H1 (cell line): ENCODE data around the gene RRP12. TPM values are rescaled to one million over a fixed set of nuclear protein-coding genes. Genes with fewer than 3 reads are reported as not detected.

Experiments used
- CTCF ChIA-PET: fragments of 300-600 bp; sonication (Branson Sonifier 250); formaldehyde crosslinking; loops from one replicate; lab custom pipeline; 2021; ENCODE audit not compliant: partially characterized antibody; lab: Charles Lee
- POLR2A ChIA-PET: fragments of 300-600 bp; sonication (Branson Sonifier 250); formaldehyde crosslinking; loops from one replicate; lab custom pipeline; 2021; ENCODE audit warnings: inconsistent platforms; ENCODE audit not compliant: partially characterized antibody; lab: Charles Lee
- DNase-seq, 2 experiments: peaks; one replicate each; pipeline versions ENCODE4 v3.0.0 to v3.0.0-alpha.2; 2010 to 2022; ENCODE audit warnings: low spot score in 2 of 2, low read depth in 1 of 2, mixed read lengths in 1 of 2
- FAIRE-seq: peaks from 2 replicates; lab custom pipeline; 2011; peaks lifted over from hg19 to GRCh38; lab: Jason Lieb, UNC
- H2AFZ ChIP-seq: 2 replicates; pipeline ENCODE4 v1.8.1; 2012; ENCODE audit warnings: low read length, inconsistent platforms
- H2AK5ac ChIP-seq: 2 replicates; pipeline ENCODE4 v1.6.1; 2013; ENCODE audit warnings: low read depth, low read length
- H2BK120ac ChIP-seq: replicated peaks from 2 replicates; pipeline ENCODE3; 2013; ENCODE audit warnings: low read depth, low read length, inconsistent platforms
- H2BK12ac ChIP-seq: 2 replicates; pipeline ENCODE4 v1.6.1; 2013; ENCODE audit warnings: low read depth, low read length
- H2BK15ac ChIP-seq: 2 replicates; pipeline ENCODE4 v1.6.1; 2013; ENCODE audit warnings: low read length
- H2BK20ac ChIP-seq: 2 replicates; pipeline ENCODE4 v1.6.1; 2013; ENCODE audit warnings: low read length
- H2BK5ac ChIP-seq: 2 replicates; pipeline ENCODE4 v1.6.1; 2013; ENCODE audit warnings: low read depth, low read length
- H3K14ac ChIP-seq: 2 replicates; pipeline ENCODE4 v1.6.1; 2013; ENCODE audit warnings: inconsistent platforms; ENCODE audit not compliant: insufficient read length
- H3K18ac ChIP-seq: 2 replicates; pipeline ENCODE4 v1.6.1; 2013; ENCODE audit warnings: low read length; ENCODE audit errors: extremely low read depth
- H3K23ac ChIP-seq: 2 replicates; pipeline ENCODE4 v1.6.1; 2013; ENCODE audit warnings: inconsistent platforms; ENCODE audit not compliant: insufficient read length
- H3K23me2 ChIP-seq: 2 replicates; pipeline ENCODE4 v1.6.1; 2013; ENCODE audit warnings: low read depth, low read length
- H3K27ac ChIP-seq: 2 replicates; pipeline ENCODE4 v1.6.1; 2011; ENCODE audit warnings: low read depth, low read length, inconsistent platforms
- H3K27me3 ChIP-seq, 4 experiments: replicated peaks in 1 of 4; 1 replicate in 1 of 4; 2 replicates in 3 of 4; pipeline versions ENCODE4 v1.6.1 to v1.8.1; 2011 to 2013; ENCODE audit warnings: low read length in 3 of 4, mild to moderate bottlenecking in 3 of 4, inconsistent platforms in 2 of 4, mixed read lengths in 2 of 4, moderate library complexity in 1 of 4; ENCODE audit not compliant: control insufficient read depth in 3 of 4, insufficient read depth in 3 of 4; ENCODE audit errors: extremely low read depth in 1 of 4
- H3K36me3 ChIP-seq, 4 experiments: 2 replicates each; pipeline versions ENCODE4 v1.6.1 to v1.8.1; 2011 to 2013; ENCODE audit warnings: mild to moderate bottlenecking in 4 of 4, low read length in 3 of 4, moderate library complexity in 2 of 4, control low read depth in 1 of 4, inconsistent platforms in 1 of 4; ENCODE audit not compliant: insufficient read depth in 4 of 4, control insufficient read depth in 2 of 4
- H3K4ac ChIP-seq: replicated peaks from 2 replicates; pipeline ENCODE3; 2013; ENCODE audit warnings: low read length, low read depth, mixed read lengths, inconsistent platforms; ENCODE audit not compliant: insufficient read length
- H3K4me1 ChIP-seq, 4 experiments: replicated peaks in 1 of 4; 1 replicate in 1 of 4; 2 replicates in 3 of 4; pipeline versions ENCODE4 v1.6.1 to v1.8.1; 2011 to 2013; ENCODE audit warnings: low read length in 3 of 4, inconsistent platforms in 2 of 4, mixed read lengths in 1 of 4; ENCODE audit not compliant: insufficient read depth in 4 of 4, control insufficient read depth in 3 of 4
- H3K4me2 ChIP-seq, 2 experiments: 2 replicates each; pipeline versions ENCODE4 v1.6.1 to v1.8.1; 2011 to 2013; ENCODE audit warnings: low read depth in 2 of 2, low read length in 2 of 2, control low read depth in 1 of 2, inconsistent platforms in 1 of 2, mild to moderate bottlenecking in 1 of 2; ENCODE audit not compliant: insufficient read depth in 1 of 2
- H3K4me3 ChIP-seq, 4 experiments: fragments of 200-600, 300-600 bp in 1 of 4; sonication (generic), shearing (Covaris generic), sonication (Bioruptor Twin) in 1 of 4; 2 replicates each; pipeline versions ENCODE4 v1.5.1 to v1.8.1; 2011 to 2016; ENCODE audit warnings: low read length in 4 of 4, low read depth in 3 of 4, control low read depth in 2 of 4, inconsistent platforms in 2 of 4, mild to moderate bottlenecking in 2 of 4, mixed read lengths in 1 of 4, moderate library complexity in 1 of 4; ENCODE audit not compliant: insufficient read depth in 2 of 4; ENCODE audit errors: extremely low read depth in 1 of 4
- H3K56ac ChIP-seq: replicated peaks from 2 replicates; pipeline ENCODE3; 2013; ENCODE audit warnings: low read depth, mild to moderate bottlenecking, mixed read lengths, low read length, inconsistent platforms; ENCODE audit not compliant: insufficient read length
- H3K79me1 ChIP-seq: 2 replicates; pipeline ENCODE4 v1.6.1; 2013; ENCODE audit warnings: low read depth, low read length, control low read depth
- H3K79me2 ChIP-seq, 2 experiments: 2 replicates each; pipeline versions ENCODE4 v1.6.1 to v1.8.1; 2012 to 2013; ENCODE audit warnings: low read length in 2 of 2, mild to moderate bottlenecking in 2 of 2, inconsistent platforms in 1 of 2; ENCODE audit not compliant: insufficient read depth in 2 of 2, control insufficient read depth in 1 of 2
- H3K9ac ChIP-seq, 4 experiments: replicated peaks in 1 of 4; 1 replicate in 1 of 4; 2 replicates in 3 of 4; pipeline versions ENCODE4 v1.6.1 to v1.8.1; 2011 to 2013; ENCODE audit warnings: low read depth in 3 of 4, low read length in 3 of 4, control low read depth in 2 of 4, mild to moderate bottlenecking in 2 of 4, moderate library complexity in 2 of 4, inconsistent platforms in 1 of 4; ENCODE audit errors: extremely low read depth in 1 of 4
- H3K9me3 ChIP-seq, 2 experiments: 2 replicates each; pipeline versions ENCODE4 v1.6.1 to v1.8.1; 2012 to 2013; ENCODE audit warnings: mild to moderate bottlenecking in 2 of 2, moderate library complexity in 2 of 2, control low read depth in 1 of 2, inconsistent platforms in 1 of 2, low read depth in 1 of 2, low read length in 1 of 2, mixed read lengths in 1 of 2; ENCODE audit not compliant: insufficient read depth in 2 of 2
- H4K20me1 ChIP-seq, 2 experiments: replicated peaks in 1 of 2; 2 replicates each; pipeline versions ENCODE3 to v1.8.1; 2011 to 2013; ENCODE audit warnings: inconsistent platforms in 2 of 2, low read length in 2 of 2, mild to moderate bottlenecking in 1 of 2; ENCODE audit not compliant: insufficient read depth in 2 of 2, control insufficient read depth in 1 of 2
- H4K5ac ChIP-seq: 2 replicates; pipeline ENCODE4 v1.6.1; 2013; ENCODE audit warnings: low read length, low read depth, mixed read lengths, inconsistent platforms; ENCODE audit not compliant: insufficient read length
- H4K8ac ChIP-seq: 2 replicates; pipeline ENCODE4 v1.8.0; 2013; ENCODE audit warnings: mild to moderate bottlenecking, moderate library complexity, low read length, inconsistent platforms; ENCODE audit not compliant: insufficient read depth; ENCODE audit errors: extremely low read depth
- H4K91ac ChIP-seq: replicated peaks from 2 replicates; pipeline ENCODE3; 2013; ENCODE audit warnings: low read length, mixed read lengths, inconsistent platforms; ENCODE audit not compliant: insufficient read length
- ASH2L ChIP-seq: fragments of 200-600, 300-600 bp; sonication (generic); IDR thresholded peaks from one replicate; pipeline ENCODE4 v1.7.1; 2017; ENCODE audit warnings: low read length
- BCL11A ChIP-seq, 2 experiments: IDR thresholded peaks; one replicate each; pipeline ENCODE4 v1.6.1; 2011; ENCODE audit warnings: low read depth in 2 of 2, low read length in 2 of 2, mild to moderate bottlenecking in 2 of 2
- CHD2 ChIP-seq: IDR thresholded peaks from 2 replicates; pipeline ENCODE4 v1.6.1; 2012; ENCODE audit warnings: low read length, improper control_type of control experiment
- FOSL1 ChIP-seq: IDR thresholded peaks from 2 replicates; pipeline ENCODE4 v1.6.1; 2011; ENCODE audit warnings: mild to moderate bottlenecking, low read depth, low read length, moderate library complexity; ENCODE audit not compliant: insufficient read depth
- PHF8 ChIP-seq: fragments of 200-600 bp; sonication (generic); conservative IDR thresholded peaks from 2 replicates; pipeline ENCODE4 v1.7.1; 2012; ENCODE audit warnings: low read depth, mild to moderate bottlenecking, inconsistent platforms, low read length, moderate library complexity
- POU5F1 ChIP-seq: IDR thresholded peaks from 2 replicates; pipeline ENCODE4 v1.6.1; 2011; ENCODE audit warnings: low read depth, mild to moderate bottlenecking, low read length, moderate library complexity
- RXRA ChIP-seq: IDR thresholded peaks from 2 replicates; pipeline ENCODE4 v1.6.1; 2011; ENCODE audit warnings: low read depth, mild to moderate bottlenecking, low read length, moderate library complexity; ENCODE audit not compliant: insufficient read depth
- SIN3A ChIP-seq, 2 experiments: IDR thresholded peaks in 1 of 2; conservative IDR thresholded peaks in 1 of 2; 2 replicates each; pipeline ENCODE4 v1.6.1; 2011 to 2012; ENCODE audit warnings: low read length in 2 of 2, improper control_type of control experiment in 1 of 2, low read depth in 1 of 2, mild to moderate bottlenecking in 1 of 2
- SUZ12 ChIP-seq: fragments of 200-600 bp; sonication (generic); IDR thresholded peaks from 2 replicates; pipeline ENCODE4 v1.6.1; 2012; ENCODE audit warnings: mild to moderate bottlenecking, inconsistent platforms, low read length, moderate library complexity, mixed read lengths
- TAF1 ChIP-seq: IDR thresholded peaks from 2 replicates; pipeline ENCODE4 v1.6.1; 2011; ENCODE audit warnings: mild to moderate bottlenecking, low read depth, low read length
- YY1 ChIP-seq: IDR thresholded peaks from 2 replicates; pipeline ENCODE4 v1.6.1; 2011; ENCODE audit warnings: low read depth, mild to moderate bottlenecking, low read length
- WGBS, 2 experiments: shearing (Covaris generic) in 1 of 2; methylation state at CpG; one replicate each; pipeline versions ENCODE4 v1.1.6 to v1.1.7; 2013 to 2015; ENCODE audit warnings: low lambda C conversion rate in 2 of 2, mixed read lengths in 2 of 2, inconsistent platforms in 1 of 2, low coverage in 1 of 2, missing lambda C conversion rate in 1 of 2; ENCODE audit not compliant: insufficient replicate concordance in 2 of 2, insufficient coverage in 1 of 2, insufficient read length in 1 of 2; ENCODE audit errors: extremely low coverage in 1 of 2, missing lambda C conversion rate in 1 of 2; 5-methylcytosine and 5-hydroxymethylcytosine counted together
- polyA plus RNA-seq, 7 experiments: library from polyadenylated mRNA; depleted of rRNA in 3 of 7; stranded (reverse) in 5 of 7; unstranded in 2 of 7; fragments of >200 nt in 5 of 7; fragments of 200-250 nt in 2 of 7; gene quantifications; 1 replicate in 5 of 7; 2 replicates in 1 of 7; 4 replicates in 1 of 7; pipeline versions ENCODE4 v1.2.1 to v1.2.3, GENCODE V29; 2011 to 2013; ENCODE audit warnings: missing spikeins in 2 of 7, mixed read lengths in 2 of 7
- total RNA-seq: library from RNA; stranded (reverse); fragmentation: NEBNext Ultra II Directional; extraction: Animal tissue kit (Norgen Biotek cat#: 25700); gene quantifications from 2 replicates; pipeline ENCODE4 v1.2.1, GENCODE V29; 2021

The RRP12 gene
- total and polyA plus RNA-seq, 2 of the 8 experiments (the other 6 are each of a cell fraction or from before 2014, with no cell fraction given): 21.0 to 65.8 TPM

DNA sequence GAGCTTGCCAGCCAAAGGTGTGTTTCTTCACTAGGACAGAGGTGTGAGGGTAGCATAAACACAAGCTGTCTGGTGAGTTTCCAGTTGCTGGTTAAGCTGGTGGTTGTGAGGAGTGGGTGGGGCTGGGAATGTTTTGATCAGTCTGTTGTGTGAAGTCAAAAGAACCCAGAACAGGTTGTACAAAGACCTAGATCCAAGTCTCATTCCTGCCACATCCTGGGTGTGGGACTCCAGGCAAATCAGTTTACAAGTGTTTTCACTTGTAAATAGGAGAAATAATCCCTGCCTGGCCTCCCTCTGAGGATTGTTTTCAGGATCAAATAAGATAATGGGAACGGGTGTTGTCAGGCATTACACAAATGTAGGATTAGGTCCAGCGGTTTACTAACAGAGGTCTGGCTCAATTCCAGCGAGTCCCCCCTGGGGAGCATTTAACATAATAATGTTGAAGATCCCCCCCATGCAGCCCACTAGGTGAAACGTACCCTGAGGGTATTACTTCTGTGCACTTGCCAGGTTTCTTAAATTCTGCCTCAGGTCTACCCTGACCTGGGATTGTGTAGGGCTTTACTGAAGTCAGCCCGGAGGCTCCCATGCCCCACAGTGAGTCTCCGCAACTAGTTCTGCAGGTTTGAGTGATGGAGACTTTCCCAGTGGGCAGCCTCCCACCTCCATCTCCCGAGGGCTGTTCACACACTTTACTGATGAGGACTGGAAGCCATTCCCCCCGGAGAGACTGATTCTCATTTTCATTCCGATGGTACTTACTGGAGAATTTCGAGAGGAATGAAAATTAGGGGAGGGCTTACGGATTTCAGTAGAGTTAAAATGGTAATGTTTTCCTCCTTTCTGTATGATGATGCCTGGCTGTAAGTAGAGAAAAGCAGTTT lies 64.0 kb downstream of the RRP12 start:
- no peak overlapping the region for H2BK15ac ChIP-seq
- no peak overlapping the region for H3K4ac ChIP-seq
- H4K5ac ChIP-seq: peak overlapping the region; percentile 60
- peak; percentile 72 to 89 for DNase-seq
- H3K4me1 ChIP-seq: peaks cover 5 to 12% (median 6%) of the 10 kb centered on the region in 4 experiments
- no peak overlapping the region for H2AFZ ChIP-seq
- H3K23me2 ChIP-seq: peaks cover 14% of the 10 kb centered on the region
- peaks cover 0 to 8% (median 0%) of the 10 kb centered on the region in 4 experiments; a peak in 1 of 8 replicates for H3K36me3 ChIP-seq
- peaks cover 0 to 7% of the 10 kb centered on the region in 2 experiments for H4K20me1 ChIP-seq
- H3K4me2 ChIP-seq: peak overlapping the region; percentile 57 to 96
- peaks cover 14 to 22% of the 10 kb centered on the region in 2 experiments for H3K79me2 ChIP-seq
- no peak overlapping the region for H2BK12ac ChIP-seq
- H3K9ac ChIP-seq: peak overlapping the region in 1 of 4 experiments; percentile 43; a peak in 2 of 7 replicates
- no peak overlapping the region for H3K14ac ChIP-seq
- H3K18ac ChIP-seq: no peak overlapping the region; the same call in 1 of the 2 replicates
- no peak overlapping the region for H4K8ac ChIP-seq
- FAIRE-seq: peak; percentile 87
- ChIA-PET POLR2A (interaction anchor here (0.6 to 1.5 kb wide), 10 partner anchors 11 to 246 kb away, joined by 3 to 6 read pairs (median 3); partner anchors contain the start of gene FRAT1), CTCF (interaction anchor here (0.8 to 1.4 kb wide), 4 partner anchors 12 to 72 kb away, joined by 3 to 6 read pairs (median 3); no protein-coding TSS in a partner anchor)
- no peak overlapping the region for H3K27ac ChIP-seq
- no peak overlapping the region; the same call in 1 of the 2 replicates for H2BK5ac ChIP-seq
- WGBS, 2 experiments: 4% methylated on average over 11 of the region's 11 CpGs; no CpG with 5 or more reads in 1 of the 2 experiments
- no peaks in the 10 kb centered on the region for H3K9me3 ChIP-seq
- no peak overlapping the region for H2BK20ac ChIP-seq
- H3K27me3 ChIP-seq: no peaks in the 10 kb centered on the region
- peak overlapping the region; percentile 3 to 90 (median 22); a peak in 7 of 8 replicates for H3K4me3 ChIP-seq
- H2AK5ac ChIP-seq: no peak overlapping the region
- no peaks in the 10 kb centered on the region for H3K79me1 ChIP-seq
- H3K56ac ChIP-seq: no peak overlapping the region
- H4K91ac ChIP-seq: no peak overlapping the region
- H2BK120ac ChIP-seq: no peak overlapping the region
- no peak overlapping the region for H3K23ac ChIP-seq
- TF ChIP-seq BCL11A (IDR thresholded peaks at IDR 0.05; ENCODE audit: low read depth in 2 of 2, low read length in 2 of 2) (peak in 1 of 2 experiments; percentile 5), SUZ12 (no peak), POU5F1 (peak; percentile 37; the same call in 1 of the 2 replicates), ASH2L (peak; percentile 56), YY1 (peak; percentile 64; the same call in 1 of the 2 replicates), TAF1 (0 out of 2 replicates have a peak, but pooled peaks have one; percentile 44), FOSL1 (no peak), CHD2 (no peak), RXRA (no peak), PHF8 (no peak), SIN3A (conservative IDR thresholded peaks at IDR 0.05 in 1 of 2, IDR thresholded peaks at IDR 0.05 in 1 of 2; ENCODE audit: low read depth in 1 of 2, low read length in 2 of 2) (peak in 1 of 2 experiments; percentile 58; a peak in 1 of 4 replicates)
